ENCODE data around the gene UBAC2. TPM values are rescaled to one million over a fixed set of nuclear protein-coding genes. Genes with fewer than 3 reads are reported as not detected.

The UBAC2 gene
- total RNA-seq, 1 donor from 2014 or later, result 87.7 TPM

DNA sequence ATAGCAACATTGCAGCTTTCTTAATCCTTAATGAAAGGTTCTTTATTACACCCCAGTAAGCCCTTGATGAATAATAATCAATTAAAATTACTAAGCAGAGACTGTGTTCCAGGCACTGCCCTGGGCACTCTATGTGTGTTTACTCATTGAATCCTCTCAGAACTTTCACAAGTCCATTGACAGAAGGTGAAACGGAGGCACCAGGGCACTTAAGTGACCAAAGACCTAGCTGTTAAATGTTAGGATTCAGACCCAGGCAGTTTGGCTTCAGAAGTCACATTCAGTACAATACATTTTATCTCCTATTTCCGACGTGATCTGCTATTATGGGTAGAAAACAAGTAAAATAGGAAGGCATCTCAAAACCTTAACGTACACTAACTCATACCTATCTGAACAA is 103.9 kb downstream of the UBAC2 start:
- Histone ChIP-seq H3F3A (ENCODE audit: low read depth) (no peaks in the 10 kb centered on the region), H3K9me3 (ENCODE audit: low read depth) (no peaks in the 10 kb centered on the region), H3K79me2 (ENCODE audit: low read depth) (no peaks in the 10 kb centered on the region), H3K4me3 (no peak overlapping the region), H3K36me3 (no peaks in the 10 kb centered on the region), H3K27ac (no peak overlapping the region), H2AFZ (replicated peaks) (no peak overlapping the region), H3K4me1 (no peaks in the 10 kb centered on the region), H4K20me1 (ENCODE audit: low read depth) (peaks cover 21% of the 10 kb centered on the region), H3K27me3 (no peaks in the 10 kb centered on the region), H3K4me2 (no peak overlapping the region), H3K9ac (no peak overlapping the region)
- H3K9me3 Mint-ChIP-seq, result no peaks in the 10 kb centered on the region
- TF ChIP-seq EZH2phosphoT487 (IDR thresholded peaks at IDR 0.05) (no peak), CTCF (IDR thresholded peaks at IDR 0.05) (no peak), EZH2 (IDR thresholded peaks at IDR 0.05) (no peak)
- H3K4me1 Mint-ChIP-seq, result peaks cover 11% of the 10 kb centered on the region
- no peak overlapping the region for H3K27ac Mint-ChIP-seq
- H3K4me3 Mint-ChIP-seq, result no peak overlapping the region
- no peak for DNase-seq (ENCODE audit: low spot score)
- no peaks in the 10 kb centered on the region for H3K27me3 Mint-ChIP-seq (ENCODE audit: insufficient read depth, low read depth)
- H3K36me3 Mint-ChIP-seq, result peaks cover 10% of the 10 kb centered on the region

DNA sequence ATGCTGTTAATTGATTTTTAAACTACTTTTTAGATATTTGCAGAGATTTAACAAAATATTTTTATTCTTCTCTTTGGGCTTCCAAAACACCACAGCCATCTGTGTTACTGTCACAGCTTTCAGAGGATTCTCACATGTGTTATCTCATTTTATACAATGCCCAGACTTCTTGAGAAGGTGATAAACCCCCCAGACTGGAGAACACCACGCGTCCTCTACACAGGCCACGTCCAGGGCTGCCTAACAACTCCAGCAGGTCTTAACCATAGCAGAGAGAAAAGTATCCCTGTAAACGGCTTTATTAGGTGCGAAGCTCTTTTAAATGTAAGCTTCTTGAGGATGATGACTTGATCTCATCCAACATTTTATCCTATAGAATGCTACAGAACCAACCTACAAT is 104.5 kb downstream of the UBAC2 start:
- DNase-seq (ENCODE audit: low spot score), result no peak
- Mint-ChIP-seq H3K9me3 (no peaks in the 10 kb centered on the region), H3K4me1 (peaks cover 11% of the 10 kb centered on the region), H3K4me3 (no peak overlapping the region), H3K27me3 (ENCODE audit: insufficient read depth, low read depth) (no peaks in the 10 kb centered on the region), H3K36me3 (peaks cover 10% of the 10 kb centered on the region), H3K27ac (no peak overlapping the region)
- H3K27me3 ChIP-seq, result no peaks in the 10 kb centered on the region
- no peaks in the 10 kb centered on the region for H3K4me1 ChIP-seq
- H3K4me3 ChIP-seq, result no peak overlapping the region
- no peaks in the 10 kb centered on the region for H3K36me3 ChIP-seq
- TF ChIP-seq EZH2phosphoT487 (IDR thresholded peaks at IDR 0.05) (no peak), CTCF (IDR thresholded peaks at IDR 0.05) (no peak), EZH2 (IDR thresholded peaks at IDR 0.05) (no peak)
- no peak overlapping the region for H3K9ac ChIP-seq
- H3K9me3 ChIP-seq (ENCODE audit: low read depth), result no peaks in the 10 kb centered on the region
- H2AFZ ChIP-seq (replicated peaks), result no peak overlapping the region
- no peak overlapping the region for H3K4me2 ChIP-seq
- no peaks in the 10 kb centered on the region for H3K79me2 ChIP-seq (ENCODE audit: low read depth)
- peaks cover 16% of the 10 kb centered on the region for H4K20me1 ChIP-seq (ENCODE audit: low read depth)
- no peak overlapping the region for H3K27ac ChIP-seq
- H3F3A ChIP-seq (ENCODE audit: low read depth), result no peaks in the 10 kb centered on the region

GRCh38 chr13:99305566-99305965 is 104.9 kb downstream of the UBAC2 start:
- Mint-ChIP-seq H3K4me1 (peaks cover 11% of the 10 kb centered on the region), H3K9me3 (no peaks in the 10 kb centered on the region), H3K27ac (no peak overlapping the region), H3K4me3 (no peak overlapping the region), H3K27me3 (ENCODE audit: insufficient read depth, low read depth) (no peaks in the 10 kb centered on the region), H3K36me3 (peaks cover 10% of the 10 kb centered on the region)
- Histone ChIP-seq H3F3A (ENCODE audit: low read depth) (no peaks in the 10 kb centered on the region), H3K27me3 (no peaks in the 10 kb centered on the region), H3K9me3 (ENCODE audit: low read depth) (no peaks in the 10 kb centered on the region), H3K4me3 (no peak overlapping the region), H3K27ac (no peak overlapping the region), H3K9ac (no peak overlapping the region), H3K4me1 (no peaks in the 10 kb centered on the region), H3K36me3 (no peaks in the 10 kb centered on the region), H3K4me2 (no peak overlapping the region), H4K20me1 (ENCODE audit: low read depth) (peaks cover 16% of the 10 kb centered on the region), H3K79me2 (ENCODE audit: low read depth) (no peaks in the 10 kb centered on the region), H2AFZ (replicated peaks) (no peak overlapping the region)
- TF ChIP-seq EZH2 (IDR thresholded peaks at IDR 0.05) (no peak), CTCF (IDR thresholded peaks at IDR 0.05) (no peak), EZH2phosphoT487 (IDR thresholded peaks at IDR 0.05) (no peak)
- DNase-seq (ENCODE audit: low spot score), result no peak

Data from neural progenitor cell (in vitro differentiated cells).